ENCODE data around the gene RPRM. TPM values are rescaled to one million over a fixed set of nuclear protein-coding genes. Genes with fewer than 3 reads are reported as not detected.

RPRM gene
- total and polyA plus RNA-seq, 7 experiments from 2014 or later = 0.15 to 0.76 (median 0.20) TPM; not detected in 3

GRCh38 chr2:153499439-153499838 lies 20.9 kb upstream of the RPRM start:
- Histone ChIP-seq H3K9me3 (ENCODE audit: control insufficient read depth in 2 of 3, low read length in 3 of 3) (no peaks in the 10 kb centered on the region), H3K27ac (ENCODE audit: low read depth, low read length) (no peak overlapping the region), H3K4me3 (ENCODE audit: low read length) (no peak overlapping the region), H3K27me3 (ENCODE audit: control insufficient read depth in 2 of 2, insufficient read depth in 2 of 2, low read length in 2 of 2) (no peaks in the 10 kb centered on the region), H3K36me3 (ENCODE audit: control insufficient read depth in 2 of 3, insufficient read depth in 3 of 3, low read length in 3 of 3) (no peaks in the 10 kb centered on the region), H3K4me1 (ENCODE audit: control insufficient read depth in 2 of 2, insufficient read depth in 2 of 2, low read length in 2 of 2) (no peaks in the 10 kb centered on the region)
- ATAC-seq (no peak), DNase-seq (no peak)
- Mint-ChIP-seq H3K27ac (no peak overlapping the region), H3K9me3 (no peaks in the 10 kb centered on the region), H3K36me3 (no peaks in the 10 kb centered on the region), H3K4me3 (no peak overlapping the region), H3K4me1 (no peaks in the 10 kb centered on the region), H3K27me3 (peaks cover 0 to 3% (median 0%) of the 10 kb centered on the region in 5 donors)
- ChIA-PET POLR2A (no interaction called here), CTCF (no interaction called here)
- intact Hi-C loops (cut with micrococcal nuclease) = no loop called here

DNA sequence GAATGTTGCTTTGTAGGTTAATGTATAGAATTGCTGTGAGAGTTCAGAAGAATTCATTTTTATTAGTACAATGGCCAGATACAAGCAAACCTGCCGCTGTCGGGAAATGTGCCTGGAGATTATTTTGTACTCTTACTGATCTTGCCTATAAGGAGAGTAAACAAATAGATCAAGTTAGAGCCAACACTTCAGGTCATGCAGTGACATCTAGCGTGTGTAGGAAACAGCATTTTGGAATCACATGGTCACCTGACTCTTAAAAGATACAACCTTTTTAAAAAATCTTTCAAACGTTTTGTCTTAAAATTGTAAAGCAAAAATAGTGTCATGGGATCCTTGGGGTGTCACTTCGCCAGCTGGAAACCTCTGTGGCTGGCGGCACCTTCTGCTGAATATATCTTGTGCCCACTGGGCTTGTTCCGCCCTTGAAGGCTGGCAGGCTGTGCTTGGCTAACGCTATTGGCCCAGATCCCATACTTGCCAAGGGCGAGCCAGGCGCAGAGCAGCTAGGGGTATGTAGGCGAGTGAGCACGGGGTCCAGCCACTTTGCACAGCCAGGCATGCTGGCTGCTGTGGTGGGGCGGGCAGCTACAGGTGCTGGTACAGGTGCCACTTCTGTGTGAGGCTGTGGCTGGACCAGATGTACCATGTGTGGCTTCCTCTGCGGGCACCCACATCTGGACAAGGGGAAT lies 19.5 kb upstream of the RPRM start:
- Histone ChIP-seq H3K36me3 (ENCODE audit: control insufficient read depth in 2 of 3, insufficient read depth in 3 of 3, low read length in 3 of 3) (no peaks in the 10 kb centered on the region), H3K27ac (ENCODE audit: low read depth, low read length) (no peak overlapping the region), H3K27me3 (ENCODE audit: control insufficient read depth in 2 of 2, insufficient read depth in 2 of 2, low read length in 2 of 2) (no peaks in the 10 kb centered on the region), H3K9me3 (ENCODE audit: control insufficient read depth in 2 of 3, low read length in 3 of 3) (no peaks in the 10 kb centered on the region), H3K4me1 (ENCODE audit: control insufficient read depth in 2 of 2, insufficient read depth in 2 of 2, low read length in 2 of 2) (no peaks in the 10 kb centered on the region), H3K4me3 (ENCODE audit: low read length) (no peak overlapping the region)
- no peaks in the 10 kb centered on the region for H3K36me3 Mint-ChIP-seq
- intact Hi-C loops (cut with micrococcal nuclease) = no loop called here
- no peak overlapping the region for H3K27ac Mint-ChIP-seq
- ChIA-PET CTCF (no interaction called here), POLR2A (no interaction called here)
- H3K9me3 Mint-ChIP-seq = no peaks in the 10 kb centered on the region
- no peaks in the 10 kb centered on the region for H3K4me1 Mint-ChIP-seq
- ATAC-seq (no peak), DNase-seq (no peak)
- no peak overlapping the region for H3K4me3 Mint-ChIP-seq
- peaks cover 0 to 3% (median 0%) of the 10 kb centered on the region in 5 donors for H3K27me3 Mint-ChIP-seq

- intact Hi-C loops (cut with micrococcal nuclease) = no loop called here
- H3K36me3 Mint-ChIP-seq = no peaks in the 10 kb centered on the region
- DNase-seq (no peak), ATAC-seq (no peak)
- Histone ChIP-seq H3K27me3 (ENCODE audit: control insufficient read depth in 2 of 2, insufficient read depth in 2 of 2, low read length in 2 of 2) (no peaks in the 10 kb centered on the region), H3K9me3 (ENCODE audit: control insufficient read depth in 2 of 3, low read length in 3 of 3) (no peaks in the 10 kb centered on the region), H3K4me3 (ENCODE audit: low read length) (no peak overlapping the region), H3K4me1 (ENCODE audit: control insufficient read depth in 2 of 2, insufficient read depth in 2 of 2, low read length in 2 of 2) (no peaks in the 10 kb centered on the region), H3K36me3 (ENCODE audit: control insufficient read depth in 2 of 3, insufficient read depth in 3 of 3, low read length in 3 of 3) (no peaks in the 10 kb centered on the region), H3K27ac (ENCODE audit: low read depth, low read length) (no peak overlapping the region)
- ChIA-PET CTCF (no interaction called here), POLR2A (no interaction called here)
- no peak overlapping the region for H3K4me3 Mint-ChIP-seq
- no peaks in the 10 kb centered on the region for H3K4me1 Mint-ChIP-seq
- H3K27ac Mint-ChIP-seq = no peak overlapping the region
- no peaks in the 10 kb centered on the region for H3K9me3 Mint-ChIP-seq
- peaks cover 0 to 13% (median 3%) of the 10 kb centered on the region in 5 donors for H3K27me3 Mint-ChIP-seq
These were observed 17.2 kb upstream of the RPRM start for GRCh38 chr2:153495725-153496124.

GRCh38 chr2:153488072-153488471 lies 9.5 kb upstream of the RPRM start:
- ATAC-seq = no peak
- Histone ChIP-seq H3K4me1 (ENCODE audit: control insufficient read depth in 2 of 2, insufficient read depth in 2 of 2, low read length in 2 of 2) (no peaks in the 10 kb centered on the region), H3K4me3 (ENCODE audit: low read length) (no peak overlapping the region), H3K27me3 (ENCODE audit: control insufficient read depth in 2 of 2, insufficient read depth in 2 of 2, low read length in 2 of 2) (no peaks in the 10 kb centered on the region), H3K27ac (ENCODE audit: low read depth, low read length) (no peak overlapping the region), H3K36me3 (ENCODE audit: control insufficient read depth in 2 of 3, insufficient read depth in 3 of 3, low read length in 3 of 3) (no peaks in the 10 kb centered on the region), H3K9me3 (ENCODE audit: control insufficient read depth in 2 of 3, low read length in 3 of 3) (no peaks in the 10 kb centered on the region)
- ChIA-PET CTCF (no interaction called here), POLR2A (no interaction called here)
- intact Hi-C loops (cut with micrococcal nuclease) = no loop called here
- Mint-ChIP-seq H3K27ac (no peak overlapping the region), H3K4me3 (no peak overlapping the region), H3K4me1 (no peaks in the 10 kb centered on the region), H3K9me3 (no peaks in the 10 kb centered on the region), H3K27me3 (peaks cover 5 to 38% (median 23%) of the 10 kb centered on the region in 5 donors), H3K36me3 (no peaks in the 10 kb centered on the region)
- DNase-seq = no peak

- Histone ChIP-seq H3K9me3 (ENCODE audit: control insufficient read depth in 2 of 3, low read length in 3 of 3) (no peaks in the 10 kb centered on the region), H3K36me3 (ENCODE audit: control insufficient read depth in 2 of 3, insufficient read depth in 3 of 3, low read length in 3 of 3) (no peaks in the 10 kb centered on the region), H3K27ac (ENCODE audit: low read depth, low read length) (no peak overlapping the region), H3K27me3 (ENCODE audit: control insufficient read depth in 2 of 2, insufficient read depth in 2 of 2, low read length in 2 of 2) (no peaks in the 10 kb centered on the region), H3K4me3 (ENCODE audit: low read length) (no peak overlapping the region), H3K4me1 (ENCODE audit: control insufficient read depth in 2 of 2, insufficient read depth in 2 of 2, low read length in 2 of 2) (no peaks in the 10 kb centered on the region)
- intact Hi-C loops (cut with micrococcal nuclease) = no loop called here
- H3K36me3 Mint-ChIP-seq = no peaks in the 10 kb centered on the region
- no peak overlapping the region for H3K27ac Mint-ChIP-seq
- no peaks in the 10 kb centered on the region for H3K9me3 Mint-ChIP-seq
- peaks cover 5 to 33% (median 26%) of the 10 kb centered on the region in 5 donors for H3K27me3 Mint-ChIP-seq
- no peaks in the 10 kb centered on the region for H3K4me1 Mint-ChIP-seq
- CTCF ChIA-PET = no interaction called here
- no peak overlapping the region for H3K4me3 Mint-ChIP-seq
- POLR2A ChIA-PET = no interaction called here
- DNase-seq (no peak), ATAC-seq (no peak)
These were observed 8.9 kb upstream of the RPRM start for GRCh38 chr2:153487448-153487847.

DNA sequence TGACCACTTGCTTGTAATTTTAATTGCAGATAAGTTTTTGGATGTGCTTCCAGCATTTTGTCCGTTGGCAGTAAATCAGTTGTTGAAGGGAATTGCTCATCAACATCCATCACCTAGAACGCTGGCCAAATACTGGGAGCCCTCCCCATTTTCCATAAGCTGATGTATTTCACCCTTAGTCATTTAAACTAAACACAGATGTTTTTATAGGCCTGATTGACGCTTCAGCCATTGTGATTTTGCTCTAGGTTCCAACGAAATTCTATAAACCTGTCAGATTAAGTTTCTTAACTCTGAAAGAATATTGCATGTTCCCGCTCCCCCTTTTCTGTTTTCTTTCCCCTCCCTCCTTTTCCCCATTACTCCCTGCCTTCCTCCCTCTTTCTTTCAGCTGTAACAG lies 1.0 kb upstream of the RPRM start:
- peaks cover 60 to 74% (median 69%) of the 10 kb centered on the region in 5 donors for H3K27me3 Mint-ChIP-seq
- no peak overlapping the region for H3K27ac Mint-ChIP-seq
- H3K36me3 Mint-ChIP-seq = no peaks in the 10 kb centered on the region
- no peak for ATAC-seq
- H3K27ac ChIP-seq (ENCODE audit: low read depth, low read length) = no peak overlapping the region
- H3K36me3 ChIP-seq (ENCODE audit: control insufficient read depth in 2 of 3, insufficient read depth in 3 of 3, low read length in 3 of 3) = no peaks in the 10 kb centered on the region
- peaks cover 9 to 26% (median 18%) of the 10 kb centered on the region in 7 donors for H3K4me1 Mint-ChIP-seq
- H3K9me3 ChIP-seq (ENCODE audit: control insufficient read depth in 2 of 3, low read length in 3 of 3) = no peaks in the 10 kb centered on the region
- no peak overlapping the region for H3K4me3 ChIP-seq (ENCODE audit: low read length)
- peaks cover 0 to 3% (median 0%) of the 10 kb centered on the region in 11 donors for H3K9me3 Mint-ChIP-seq
- POLR2A ChIA-PET = no interaction called here
- no peak for DNase-seq
- CTCF ChIA-PET = interaction anchor here (0.6 kb wide), 1 partner anchor 115 kb away, joined by 4 read pairs; no protein-coding TSS in a partner anchor
- intact Hi-C loops (cut with micrococcal nuclease) = loop anchor here in 1 of 2 donors (2.0 to 10.0 kb wide), 5 partner anchors 319 to 1302 kb away; partner anchors contain the start of gene STAM2
- peak overlapping the region in 9 of 10 donors; percentile 39 to 85 (median 80) for H3K4me3 Mint-ChIP-seq
- H3K27me3 ChIP-seq (ENCODE audit: control insufficient read depth in 2 of 2, insufficient read depth in 2 of 2, low read length in 2 of 2) = peaks cover 0 to 15% of the 10 kb centered on the region in 2 donors
- H3K4me1 ChIP-seq (ENCODE audit: control insufficient read depth in 2 of 2, insufficient read depth in 2 of 2, low read length in 2 of 2) = peaks cover 0 to 9% of the 10 kb centered on the region in 2 donors
